Effector CD4-positive, alpha-beta T cell (primary cell): Measurements from ENCODE around the gene GPANK1.
A peak's percentile ranks its signal among the peaks of the same experiment; 100 is the strongest.

Experiments used
- DNase-seq: peaks from one replicate; pipeline ENCODE4 v3.0.0-alpha.2; 2020

GPANK1 gene

DNA sequence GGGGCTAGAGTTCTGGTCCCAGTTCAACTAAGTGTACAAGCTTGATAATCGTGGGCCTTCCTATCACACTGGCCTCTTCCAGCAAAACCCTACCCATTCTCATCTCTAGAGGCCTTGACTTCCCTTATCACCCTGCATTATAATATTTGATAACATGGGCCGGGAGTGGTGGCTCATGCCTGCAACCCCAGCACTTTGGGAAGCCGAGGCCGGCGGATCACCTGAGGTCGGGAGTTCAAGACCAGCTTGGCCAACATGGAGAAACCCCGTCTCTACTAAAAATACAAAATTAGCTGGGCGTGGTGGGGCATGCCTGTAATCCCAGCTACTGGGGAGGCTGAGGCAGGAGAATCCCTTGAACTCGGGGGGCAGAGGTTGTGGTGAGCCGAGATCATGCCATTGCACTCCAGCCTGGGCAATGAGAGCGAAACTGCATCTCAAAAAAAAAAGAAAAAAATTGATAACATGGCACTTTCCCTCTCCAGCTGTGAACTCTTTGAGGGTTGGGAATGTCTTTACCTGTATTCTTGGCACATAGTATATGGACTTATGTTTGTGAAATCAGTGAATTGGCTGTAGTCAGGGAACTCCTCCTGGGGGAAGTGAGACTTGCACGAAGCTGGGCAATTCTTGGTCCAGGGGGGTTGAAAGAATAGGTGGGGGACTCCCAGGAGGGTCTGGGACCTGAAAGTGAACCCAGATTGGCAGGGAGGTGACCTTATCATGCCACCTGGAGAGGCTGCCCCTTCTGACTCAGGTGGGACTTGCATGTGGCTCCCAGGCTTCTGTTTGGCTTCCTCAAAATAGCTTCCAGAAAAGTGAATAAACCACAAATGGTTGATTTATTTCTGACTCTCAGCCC is 3.3 kb downstream of the GPANK1 start:
- no peak for DNase-seq

DNA sequence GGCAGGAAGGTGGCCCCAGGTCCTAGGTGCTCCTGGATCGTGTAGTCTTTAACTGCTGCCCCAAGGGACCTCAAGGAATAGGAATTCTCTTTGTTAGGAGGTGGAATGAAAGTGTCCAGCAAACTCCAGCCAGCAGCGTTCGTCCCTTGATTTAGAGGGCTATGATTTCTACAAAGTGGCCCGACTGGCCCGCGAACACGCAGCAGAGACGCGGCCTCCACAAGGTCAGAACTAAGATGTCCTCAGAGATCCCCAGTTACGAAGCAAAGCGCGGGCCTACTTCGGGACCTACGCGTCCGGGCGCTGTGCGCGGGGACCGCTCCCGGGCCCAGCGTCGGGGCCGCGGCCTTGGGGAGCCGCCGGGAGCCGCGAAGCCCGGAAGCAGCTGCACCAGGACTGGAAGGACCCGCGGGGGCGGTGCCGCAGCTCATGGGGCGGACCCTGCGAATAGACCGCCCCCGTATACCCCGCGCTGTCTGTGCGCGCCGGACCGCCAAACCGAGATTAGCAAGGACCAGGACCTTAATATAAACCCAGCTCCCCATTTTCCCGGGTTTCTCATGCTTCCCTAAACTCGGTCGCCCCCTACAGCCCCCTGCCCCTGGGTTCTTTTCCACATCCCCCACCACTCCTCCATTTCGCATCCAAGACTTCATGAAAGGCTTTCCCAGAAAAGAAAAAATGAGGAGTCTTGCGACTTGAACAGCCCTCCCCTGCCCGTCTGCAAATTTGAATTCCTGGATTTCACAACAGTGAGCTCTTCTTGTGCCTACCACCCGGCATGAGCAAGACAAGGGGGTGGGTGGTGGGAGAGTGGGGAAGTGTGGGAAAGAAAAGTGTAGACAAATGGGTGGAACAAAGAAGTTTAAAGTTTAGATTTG is 4.2 kb downstream of the GPANK1 start, which contains the start of gene C6orf47:
C6orf47 (minus strand) TSS at position 398 of the 881 bp plus-strand sequence. CDS start 831 bp downstream, outside the sequence.
- DNase-seq = peak; percentile 68

DNA sequence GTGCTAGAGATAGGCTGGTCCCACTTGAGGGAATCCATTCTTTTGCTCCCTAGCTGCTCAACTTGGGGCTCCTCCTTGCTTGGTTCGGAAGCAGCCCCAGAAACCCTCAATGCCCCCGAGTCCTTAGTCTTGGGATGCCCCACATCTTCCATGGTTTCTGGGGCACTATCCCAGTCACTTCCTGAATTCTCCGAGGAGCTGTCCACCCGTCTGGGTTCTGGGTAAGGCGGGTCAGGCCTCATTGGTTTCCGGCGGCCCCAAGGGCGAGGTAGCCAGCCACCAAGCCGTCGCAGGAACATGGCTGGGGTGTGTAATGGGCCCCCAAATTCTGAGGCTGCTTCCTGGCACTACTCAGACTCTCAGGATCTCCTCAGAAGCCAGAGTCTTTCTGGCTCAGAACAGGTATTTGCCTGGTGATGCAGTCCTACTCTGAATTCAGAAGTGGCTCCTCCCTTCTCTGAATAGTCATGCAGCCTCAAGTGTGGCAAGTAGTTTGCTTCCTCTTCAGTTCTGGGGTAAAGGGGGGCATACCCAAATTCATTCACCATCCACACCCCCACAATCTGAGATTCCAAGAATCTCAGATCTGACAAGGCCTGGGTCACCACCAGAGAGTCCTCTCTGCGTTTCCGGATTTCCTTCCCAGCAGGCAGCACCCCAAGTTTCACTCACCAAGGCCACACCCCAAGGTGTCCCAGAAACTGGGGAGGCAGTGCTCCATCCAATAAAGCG is 5.0 kb downstream of the GPANK1 start:
- no peak for DNase-seq

DNA sequence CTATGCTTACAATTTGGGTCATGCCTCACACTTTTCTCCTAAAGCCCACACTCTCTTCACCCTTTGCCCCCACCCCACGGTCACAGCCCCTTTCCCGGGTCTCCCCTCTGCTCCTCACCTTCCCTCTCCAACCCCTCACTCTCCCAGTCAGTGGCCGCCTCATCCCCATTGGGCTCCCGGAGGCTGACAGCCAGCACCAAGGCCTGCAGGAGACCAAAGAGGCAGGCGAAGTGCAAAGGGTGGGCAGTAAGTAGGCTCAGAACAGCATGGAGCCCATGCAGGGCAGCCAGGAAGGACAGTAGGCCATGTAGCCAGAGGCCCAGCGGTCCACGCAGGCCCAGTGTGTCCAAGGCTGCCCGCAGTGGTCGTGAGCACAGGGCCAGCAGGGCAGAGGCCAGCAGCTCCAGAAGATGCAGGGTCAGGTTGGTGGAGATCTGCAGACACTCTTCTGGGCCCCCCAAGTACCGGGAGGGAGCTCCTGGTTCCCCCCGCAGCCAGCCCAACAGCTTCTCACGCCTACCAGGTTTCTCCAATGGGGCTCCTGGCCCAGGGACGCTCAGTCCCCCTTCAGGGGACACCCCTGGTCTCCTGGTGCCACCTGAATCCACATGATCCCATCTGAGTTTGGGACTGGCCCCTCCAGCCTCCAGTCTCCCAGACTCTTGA is 5.7 kb downstream of the GPANK1 start:
- no peak for DNase-seq

DNA sequence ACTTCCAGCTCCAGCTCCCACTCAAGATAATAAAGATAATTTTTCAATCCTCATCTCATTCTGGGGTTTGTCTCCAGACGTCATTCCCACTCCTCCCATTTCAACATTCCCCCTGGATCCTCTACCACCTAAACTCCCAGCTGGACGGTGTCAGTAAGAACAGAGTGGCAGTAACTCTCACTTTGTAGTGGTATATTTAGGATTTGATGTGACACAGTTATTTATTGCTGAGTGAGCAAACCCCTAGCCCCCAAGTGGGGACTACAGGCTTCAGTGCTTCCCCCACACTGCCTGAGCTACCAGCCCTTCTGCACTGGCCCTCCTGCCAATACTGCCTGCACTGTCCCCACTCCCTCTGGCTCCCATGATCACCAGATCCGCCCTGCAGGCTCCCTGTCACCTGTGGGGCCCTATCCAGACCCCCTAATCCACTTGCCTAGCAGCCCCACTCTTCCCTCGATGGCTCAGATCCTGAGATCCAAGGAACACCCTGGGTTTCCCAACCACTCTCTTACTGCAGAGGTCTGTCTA is 6.6 kb downstream of the GPANK1 start:
- DNase-seq = no peak

DNA sequence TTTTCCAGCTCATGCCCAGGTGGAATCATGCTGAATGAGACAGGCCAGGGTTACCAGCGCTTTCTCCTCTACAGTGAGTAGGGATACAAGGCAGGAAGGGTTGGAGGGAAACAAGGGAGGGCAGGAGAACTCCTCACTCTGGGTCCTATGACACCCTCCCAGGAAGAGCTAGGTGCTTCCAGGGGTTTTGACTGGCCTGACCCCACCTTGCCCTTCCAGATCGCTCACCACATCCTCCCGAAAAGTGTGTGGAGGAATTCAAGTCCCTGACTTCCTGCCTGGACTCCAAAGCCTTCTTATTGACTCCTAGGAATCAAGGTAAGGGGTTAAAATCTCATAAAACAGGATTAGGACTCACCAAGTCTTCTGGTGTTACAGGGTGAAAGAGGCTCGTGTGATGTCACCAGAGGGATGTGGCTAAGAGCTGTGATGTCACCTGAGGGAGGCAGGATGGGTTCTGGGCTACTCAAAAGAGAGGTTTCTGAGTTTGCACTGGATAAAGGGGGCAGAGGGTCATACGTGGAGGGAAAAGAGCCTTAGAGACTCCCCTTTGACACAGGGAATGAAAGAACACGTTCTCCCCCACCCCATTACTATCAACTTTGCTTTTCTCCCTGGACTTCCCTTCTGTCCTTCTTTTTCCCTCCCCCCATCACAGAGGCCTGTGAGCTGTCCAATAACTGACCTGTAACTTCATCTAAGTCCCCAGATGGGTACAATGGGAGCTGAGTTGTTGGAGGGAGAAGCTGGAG is 7.2 kb downstream of the GPANK1 start:
- DNase-seq = no peak

DNA sequence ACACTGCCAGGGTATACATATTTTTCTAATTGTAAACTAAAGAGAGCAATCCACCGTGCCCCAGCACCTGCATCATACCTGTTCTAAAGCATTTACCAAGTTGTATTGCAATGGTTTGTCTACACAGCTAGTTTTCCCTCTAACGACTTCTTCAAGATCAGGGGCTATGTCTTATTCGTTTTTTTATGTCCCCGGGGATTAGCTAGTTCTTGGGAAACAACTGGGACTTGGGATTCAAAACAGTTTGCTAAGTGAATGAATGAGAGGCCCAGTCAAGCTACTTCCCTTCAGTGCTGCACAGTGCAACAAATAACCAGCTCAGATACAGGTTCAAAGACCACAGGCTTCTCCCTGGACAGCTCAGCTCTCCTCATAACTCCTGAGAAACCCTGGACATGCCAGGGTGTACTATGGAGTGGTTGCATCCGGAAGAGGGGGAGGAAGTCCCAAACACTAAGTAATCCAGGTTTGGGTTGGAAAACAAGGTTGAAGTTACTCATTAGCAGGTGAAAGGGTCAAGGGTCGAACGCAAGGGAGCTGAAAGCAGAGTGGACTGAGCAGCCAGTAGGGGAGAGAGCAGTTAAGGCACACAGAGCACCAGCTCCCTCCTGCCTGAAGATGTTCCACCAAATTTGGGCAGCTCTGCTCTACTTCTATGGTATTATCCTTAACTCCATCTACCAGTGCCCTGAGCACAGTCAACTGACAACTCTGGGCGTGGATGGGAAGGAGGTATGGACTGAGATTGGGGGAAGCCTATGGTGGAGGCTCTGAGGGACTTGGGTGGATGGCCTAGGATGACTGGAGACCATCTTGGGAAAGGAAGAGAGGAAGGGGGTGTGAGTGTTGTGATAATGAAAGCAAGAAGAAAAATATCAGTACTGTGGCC is 9.2 kb downstream of the GPANK1 start, which contains the start of gene APOM:
APOM (plus strand) TSS at position 546 of the 889 bp plus-strand sequence; CDS start at position 619, 73 bp downstream.
- DNase-seq = no peak

DNA sequence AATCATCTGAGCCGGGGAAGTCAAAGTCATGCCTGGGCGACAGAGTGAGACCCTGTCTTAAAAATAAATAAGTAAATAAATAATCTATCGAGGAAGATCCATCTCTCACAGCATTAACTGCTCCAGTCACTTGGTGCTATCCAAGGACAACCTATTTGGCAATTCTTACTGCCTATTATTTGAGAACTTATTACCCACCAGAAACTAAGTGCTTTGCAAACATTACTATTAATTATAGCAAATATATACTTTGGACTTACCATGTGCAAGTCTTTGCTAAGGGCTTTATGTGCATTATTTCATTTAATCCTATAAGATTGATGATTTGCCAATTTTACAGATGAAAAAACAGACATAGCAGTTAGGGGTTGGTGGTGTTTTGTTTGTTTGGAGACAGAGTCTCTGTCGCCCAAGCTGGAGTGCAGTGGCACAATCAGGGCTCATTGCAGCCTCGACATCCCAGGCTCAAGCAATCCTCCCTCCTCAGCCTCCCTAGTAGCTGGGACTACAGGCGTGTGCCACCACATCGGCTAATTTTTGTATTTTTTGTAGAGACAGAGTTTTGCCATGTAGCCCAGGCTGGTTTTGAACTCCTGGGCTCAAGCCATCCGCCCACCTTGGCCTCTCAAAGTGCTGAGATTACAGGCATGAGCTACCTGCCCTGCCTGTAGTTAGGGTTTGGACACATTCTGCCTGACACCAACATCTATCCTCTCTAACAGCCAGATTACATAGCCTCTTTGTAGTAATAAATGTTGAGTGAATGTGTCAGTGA is 10.0 kb downstream of the GPANK1 start:
- no peak for DNase-seq

DNA sequence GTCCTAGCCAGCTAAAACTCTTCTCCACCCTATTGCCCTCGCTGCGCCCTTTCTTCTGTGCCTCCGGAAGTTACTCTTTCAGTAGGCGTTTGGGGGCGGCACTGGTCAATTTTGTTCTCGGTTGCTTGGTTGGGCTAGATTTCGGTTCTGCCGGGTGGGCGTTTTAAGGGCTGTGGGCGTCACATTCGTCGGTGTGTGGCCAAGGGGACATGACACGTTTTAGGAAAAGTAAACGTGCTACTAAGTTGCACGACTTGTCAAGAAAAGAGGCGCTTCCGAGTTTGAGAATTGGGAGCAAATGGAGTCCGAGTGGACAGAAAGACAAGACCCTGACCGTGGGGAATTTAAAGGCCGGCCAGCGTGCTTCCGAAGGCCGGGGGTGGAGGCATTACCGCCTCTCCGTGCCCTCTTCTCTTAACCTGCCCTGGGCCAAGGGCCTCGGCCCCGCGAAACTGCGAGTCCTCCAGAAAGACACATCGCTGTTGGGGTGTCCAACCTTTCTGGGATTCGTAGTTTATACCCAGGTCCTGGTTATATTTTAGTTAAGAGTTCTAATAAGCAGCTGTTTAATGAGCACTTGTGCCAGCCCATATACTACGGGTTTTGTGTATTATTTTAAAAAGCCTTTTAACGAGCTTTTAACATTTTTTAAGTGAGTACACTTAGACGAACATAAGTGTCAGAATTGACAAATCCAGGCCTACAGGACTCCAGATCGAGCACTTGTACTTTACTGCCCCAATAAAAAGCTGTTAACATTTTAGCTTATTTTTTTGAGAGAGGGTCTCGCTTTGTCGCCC is 11.7 kb downstream of the GPANK1 start:
- DNase-seq = peak; percentile 80

DNA sequence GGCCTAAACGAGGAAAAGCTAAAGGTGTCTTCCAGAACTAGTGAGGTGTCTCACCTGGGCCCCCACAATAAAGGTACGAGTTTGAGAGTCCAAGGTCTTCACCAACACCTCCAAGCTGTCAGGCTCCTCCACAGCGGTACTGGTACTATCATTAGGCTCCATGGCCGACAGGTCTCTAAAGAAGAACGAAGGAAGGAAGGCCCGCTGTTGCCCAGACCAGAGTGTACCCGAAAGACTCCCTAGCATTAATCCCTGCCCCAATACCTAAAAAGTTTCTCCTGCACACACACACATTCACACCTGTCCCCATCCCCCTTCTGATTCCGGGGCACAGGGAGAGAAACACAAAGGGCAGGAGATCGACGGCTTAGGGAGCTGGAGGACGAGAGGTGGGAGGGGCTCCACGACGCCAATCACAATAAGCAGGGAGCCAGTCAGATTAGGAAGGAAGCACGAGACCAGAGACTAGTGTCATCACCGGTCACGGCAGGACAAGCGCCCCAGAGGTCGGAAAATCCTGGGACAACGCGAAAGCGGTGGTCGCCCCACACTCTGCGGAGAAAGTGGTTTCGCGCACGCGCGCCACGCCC is 13.1 kb downstream of the GPANK1 start:
- no peak for DNase-seq

DNA sequence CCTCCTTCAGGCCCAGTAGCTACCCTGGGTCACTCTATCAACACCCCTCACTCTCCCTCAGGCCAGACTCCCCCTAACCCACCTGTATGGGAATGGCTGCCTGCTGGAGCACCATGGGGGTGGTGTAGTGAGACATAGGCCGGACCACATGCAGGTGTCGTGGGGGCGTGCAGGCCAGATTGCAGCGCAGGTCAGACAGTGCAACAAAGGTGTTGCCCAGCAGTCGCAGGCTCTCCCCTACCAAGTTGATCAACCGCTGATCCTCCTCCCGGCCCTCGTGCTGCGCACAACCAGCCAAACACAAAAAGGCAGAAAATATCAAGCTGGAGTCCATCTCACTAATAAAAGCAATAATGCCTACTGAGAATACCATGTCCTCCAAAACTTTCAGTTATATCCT is 19.5 kb downstream of the GPANK1 start:
- DNase-seq = no peak

DNA sequence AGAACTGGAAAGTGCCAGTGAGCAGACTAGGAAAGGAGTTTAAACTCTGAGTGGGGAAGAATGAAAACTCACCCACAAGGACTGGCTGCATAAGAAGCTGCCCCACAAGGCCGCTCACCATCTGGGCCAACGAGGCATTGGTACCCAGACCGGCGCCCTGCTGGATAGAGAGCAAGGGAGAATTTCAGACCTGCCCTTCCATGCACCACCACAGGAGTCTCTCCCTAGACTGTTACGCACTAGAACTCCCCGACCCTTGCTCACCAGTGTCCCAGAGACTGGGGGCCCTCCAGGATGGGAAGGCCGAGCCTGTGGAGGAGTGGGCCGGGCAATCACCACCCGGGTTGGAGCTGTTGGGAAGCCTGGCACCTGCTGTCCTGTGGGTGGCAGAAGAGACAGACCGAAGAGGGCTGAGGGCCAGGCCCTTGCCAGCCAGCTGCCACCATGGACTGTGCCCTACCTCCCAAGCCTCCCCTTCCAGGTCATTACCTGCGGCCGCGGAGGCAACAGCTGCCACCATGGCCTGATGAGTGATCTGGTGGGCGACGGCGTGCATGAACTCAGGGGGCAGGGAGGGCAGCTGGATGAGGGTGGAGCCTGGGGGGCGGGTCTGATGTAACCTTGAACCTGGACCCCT is 20.9 kb downstream of the GPANK1 start:
- DNase-seq = no peak

DNA sequence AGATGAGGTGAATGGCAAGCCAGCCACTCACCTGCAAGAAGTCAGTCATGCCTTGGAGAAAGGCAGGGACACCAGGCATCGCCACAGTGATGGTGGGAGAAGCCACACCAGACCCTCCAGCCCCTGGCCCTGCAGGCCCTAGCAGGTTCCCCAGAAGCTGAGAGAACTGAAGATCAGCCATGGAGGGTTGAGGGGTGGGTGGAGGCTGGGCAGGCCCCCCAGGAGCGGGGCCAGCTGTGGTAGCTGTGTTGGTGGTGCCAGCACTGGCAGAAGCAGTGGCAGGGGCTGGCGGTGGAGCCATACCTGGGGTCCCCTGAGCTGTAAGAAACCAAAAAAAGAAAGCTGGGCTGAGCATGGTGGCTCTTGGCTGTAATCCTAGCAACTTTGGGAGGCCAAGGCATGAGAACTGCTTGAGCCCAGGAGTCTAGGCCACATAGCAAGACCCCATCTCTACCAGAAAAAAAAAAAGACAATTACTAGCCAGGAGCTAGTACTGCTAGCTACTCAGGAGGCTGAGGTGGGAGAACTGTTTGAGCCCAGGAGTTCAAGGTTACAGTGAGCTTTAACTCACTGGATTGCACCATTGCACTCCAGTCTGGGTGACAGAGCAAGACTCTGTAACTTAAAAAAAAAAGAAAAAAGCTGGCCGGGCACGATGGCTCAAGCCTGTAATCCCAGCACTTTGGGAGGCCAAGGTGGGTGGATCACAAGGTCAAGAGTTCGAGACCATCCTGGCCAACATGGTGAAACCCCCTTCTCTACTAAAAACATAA is 21.8 kb downstream of the GPANK1 start:
- no peak for DNase-seq

DNA sequence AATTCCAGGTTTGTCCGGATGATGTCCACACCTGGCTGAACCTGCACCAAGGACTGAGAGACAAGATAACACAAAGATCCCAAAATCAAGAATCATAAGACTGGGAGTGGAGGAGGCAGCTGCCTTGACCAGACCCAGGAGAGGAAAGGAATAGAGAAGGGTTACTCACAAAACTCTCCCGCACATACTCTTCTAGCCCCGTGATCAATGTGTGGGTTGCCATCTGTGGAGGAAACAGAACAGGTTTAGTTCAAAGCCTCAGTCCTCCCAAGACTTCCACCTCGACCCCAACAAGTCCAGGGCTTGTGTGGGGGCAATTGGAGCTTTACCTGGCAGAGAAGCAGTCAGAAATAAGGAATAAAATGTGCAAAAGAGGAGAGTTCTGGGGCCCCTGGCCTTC is 23.4 kb downstream of the GPANK1 start:
- no peak for DNase-seq

DNA sequence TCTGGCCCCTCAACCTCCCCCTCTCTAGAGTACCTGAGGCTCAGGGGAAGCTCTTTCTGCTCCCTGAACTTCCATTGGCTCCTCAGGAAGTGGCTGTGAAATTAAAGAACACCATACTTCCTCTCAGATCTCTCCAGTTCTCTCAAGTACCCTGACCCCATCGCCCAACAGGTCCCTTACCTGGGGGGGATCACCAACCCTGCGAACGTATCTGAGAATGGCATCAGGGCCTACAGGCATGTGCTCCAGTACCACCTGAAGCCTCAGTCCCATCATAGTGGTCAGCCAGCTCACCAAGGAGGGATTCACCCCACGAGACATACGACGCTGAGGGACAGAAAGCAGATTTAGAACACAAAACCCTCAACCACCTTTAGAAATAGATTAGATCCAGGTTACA is 24.2 kb downstream of the GPANK1 start:
- no peak for DNase-seq

DNA sequence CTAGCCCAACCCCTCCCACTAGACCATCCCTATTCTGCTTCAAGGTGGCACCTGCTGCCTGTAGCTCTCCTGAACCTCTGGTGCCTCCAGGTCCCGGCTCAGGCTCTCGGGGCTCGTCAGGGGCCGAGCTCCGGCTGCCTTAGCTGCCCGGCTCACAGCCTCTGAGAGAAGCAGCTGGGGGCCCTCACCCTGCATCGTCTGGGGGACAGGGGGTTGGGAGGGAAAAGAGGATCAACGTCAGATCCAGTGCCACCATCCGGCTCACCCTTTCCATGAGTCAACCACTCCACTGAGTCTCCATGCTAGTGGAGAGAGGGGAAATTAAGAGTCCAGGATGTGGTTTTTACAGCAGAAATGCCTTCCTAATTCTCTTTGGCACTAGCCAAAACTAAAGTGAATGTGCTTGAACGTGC is 25.3 kb downstream of the GPANK1 start:
- no peak for DNase-seq

DNA sequence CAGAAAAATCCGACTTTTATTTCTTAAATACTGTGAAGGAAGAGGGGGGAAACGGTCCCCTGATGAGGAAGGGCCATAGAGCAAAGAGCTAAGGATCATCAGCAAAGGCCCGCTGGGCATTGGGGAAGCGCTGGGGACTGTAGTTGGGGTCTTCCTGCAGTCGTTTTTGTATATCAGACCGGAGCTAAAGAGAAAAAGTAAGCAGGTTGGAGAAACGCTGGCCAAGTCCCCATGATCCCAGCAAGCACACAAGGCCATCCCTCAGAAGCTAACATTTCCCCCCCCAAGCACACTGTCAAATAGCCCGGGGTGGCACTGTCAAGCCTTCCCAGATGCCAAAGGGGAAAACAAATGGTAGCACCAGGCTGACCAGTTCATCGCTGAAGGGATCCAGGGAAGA is 25.8 kb downstream of the GPANK1 start:
- no peak for DNase-seq
